HEK293 (cell line): ENCODE results near the gene LRPPRC.

Source experiments
- TCF7L2 ChIP-seq: IDR thresholded peaks from 2 replicates; pipeline ENCODE4 v1.6.1; 2011; ENCODE audit warnings: low read depth, mild to moderate bottlenecking, inconsistent platforms, low read length, moderate library complexity, borderline replicate concordance
- ZNF354C ChIP-seq: fragments of 450-650 bp; formaldehyde crosslinking; IDR thresholded peaks from 2 replicates; pipeline ENCODE4 v1.5.1; 2016; ENCODE audit warnings: missing biosample characterization, missing genetic modification characterization, low read depth, borderline replicate concordance
- ZNF600 ChIP-seq: fragments of 450-650 bp; formaldehyde crosslinking; IDR thresholded peaks from 2 replicates; pipeline ENCODE4 v1.5.1; 2016; ENCODE audit warnings: missing biosample characterization, missing genetic modification characterization
- TF ChIP-seq, protein P1 (sequence below): fragments of 450-650 bp; formaldehyde crosslinking; IDR thresholded peaks from 2 replicates; pipeline ENCODE4 v1.5.1; 2016; ENCODE audit warnings: missing biosample characterization, missing genetic modification characterization

GRCh38 chr2:44005846-44006245, 10.1 kb upstream of the LRPPRC start:
- TF ChIP-seq, protein P1, sequence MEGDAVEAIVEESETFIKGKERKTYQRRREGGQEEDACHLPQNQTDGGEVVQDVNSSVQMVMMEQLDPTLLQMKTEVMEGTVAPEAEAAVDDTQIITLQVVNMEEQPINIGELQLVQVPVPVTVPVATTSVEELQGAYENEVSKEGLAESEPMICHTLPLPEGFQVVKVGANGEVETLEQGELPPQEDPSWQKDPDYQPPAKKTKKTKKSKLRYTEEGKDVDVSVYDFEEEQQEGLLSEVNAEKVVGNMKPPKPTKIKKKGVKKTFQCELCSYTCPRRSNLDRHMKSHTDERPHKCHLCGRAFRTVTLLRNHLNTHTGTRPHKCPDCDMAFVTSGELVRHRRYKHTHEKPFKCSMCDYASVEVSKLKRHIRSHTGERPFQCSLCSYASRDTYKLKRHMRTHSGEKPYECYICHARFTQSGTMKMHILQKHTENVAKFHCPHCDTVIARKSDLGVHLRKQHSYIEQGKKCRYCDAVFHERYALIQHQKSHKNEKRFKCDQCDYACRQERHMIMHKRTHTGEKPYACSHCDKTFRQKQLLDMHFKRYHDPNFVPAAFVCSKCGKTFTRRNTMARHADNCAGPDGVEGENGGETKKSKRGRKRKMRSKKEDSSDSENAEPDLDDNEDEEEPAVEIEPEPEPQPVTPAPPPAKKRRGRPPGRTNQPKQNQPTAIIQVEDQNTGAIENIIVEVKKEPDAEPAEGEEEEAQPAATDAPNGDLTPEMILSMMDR: no peak
- no peak for TF ChIP-seq ZNF600 (tag by site-specific recombination)
- TF ChIP-seq TCF7L2: no peak
- no peak for TF ChIP-seq ZNF354C (tag by site-specific recombination)
